A673 (cell line): ENCODE measurements around the gene ADAMTSL1. TPM values are rescaled to one million over a fixed set of nuclear protein-coding genes. Genes with fewer than 3 reads are reported as not detected.
"Not testable (repeated sequence)": the region's sequence is repeated elsewhere in the genome, so short reads cannot be mapped to it uniquely, and the experiment has no call there.

Experiments
- BruUV-seq: library from RNA; stranded (reverse); fragments of 400-500 nt; replicated peaks from 2 replicates; lab custom pipeline; 2021; lab: Mats Ljungman, UMichigan
- CTCF ChIA-PET: fragments of 300-600 bp; sonication (Branson Sonifier 250); formaldehyde crosslinking; loops from one replicate; lab custom pipeline; 2022; ENCODE audit warnings: antibody characterized with exemption; lab: Charles Lee
- POLR2A ChIA-PET: fragments of 300-600 bp; sonication (Branson Sonifier 250); formaldehyde crosslinking; loops from one replicate; lab custom pipeline; 2022; ENCODE audit warnings: antibody characterized with exemption; ENCODE audit not compliant: low non-redundant PET; lab: Charles Lee
- DNase-seq: peaks from one replicate; pipeline ENCODE4 v3.0.0-alpha.2; 2015; ENCODE audit warnings: low spot score
- H3K27ac ChIP-seq: fragments of 200-600 bp; sonication (generic); 2 replicates; pipeline ENCODE4 v1.5.1; 2016; ENCODE audit warnings: mixed run types, low read depth, mild to moderate bottlenecking, mixed read lengths, antibody characterized with exemption, low read length; ENCODE audit not compliant: poor library complexity, severe bottlenecking
- H3K27me3 ChIP-seq: fragments of 200-600 bp; sonication (generic); replicated peaks from 2 replicates; pipeline ENCODE4 v1.6.1; 2017; ENCODE audit warnings: mixed run types, low read depth, mild to moderate bottlenecking, mixed read lengths, antibody characterized with exemption, low read length; ENCODE audit not compliant: insufficient read depth, poor library complexity
- H3K36me3 ChIP-seq: fragments of 200-600 bp; sonication (generic); 2 replicates; pipeline ENCODE4 v1.6.1; 2016; ENCODE audit warnings: mixed run types, mild to moderate bottlenecking, mixed read lengths, antibody characterized with exemption, low read length; ENCODE audit not compliant: insufficient read depth, poor library complexity, severe bottlenecking
- H3K4me1 ChIP-seq: fragments of 200-600 bp; sonication (generic); 2 replicates; pipeline ENCODE4 v1.6.1; 2017; ENCODE audit warnings: mixed run types, mild to moderate bottlenecking, mixed read lengths, antibody characterized with exemption, low read length; ENCODE audit not compliant: insufficient read depth, poor library complexity, severe bottlenecking
- H3K4me3 ChIP-seq: fragments of 200-600 bp; sonication (generic); 2 replicates; pipeline ENCODE4 v1.5.1; 2016; ENCODE audit warnings: low read depth, mixed run types, mild to moderate bottlenecking, mixed read lengths, low read length; ENCODE audit not compliant: poor library complexity, severe bottlenecking
- H3K9me3 ChIP-seq: fragments of 200-600 bp; sonication (generic); 2 replicates; pipeline ENCODE4 v1.6.1; 2016; ENCODE audit warnings: mixed run types, low read depth, mild to moderate bottlenecking, mixed read lengths, antibody characterized with exemption, low read length; ENCODE audit not compliant: poor library complexity, severe bottlenecking
- EZH2 ChIP-seq: fragments of 200-600 bp; sonication (generic); IDR thresholded peaks from 2 replicates; pipeline ENCODE4 v1.6.1; 2017; ENCODE audit warnings: borderline replicate concordance, low read depth, mild to moderate bottlenecking, mixed read lengths, antibody characterized with exemption, low read length; ENCODE audit not compliant: poor library complexity, severe bottlenecking
- intact Hi-C: fragments of 100-400 bp; cut with micrococcal nuclease; formaldehyde crosslinking; loops from one replicate; pipeline ENCODE4 v1.10.0; 2022; ENCODE audit not compliant: unreplicated experiment
- total RNA-seq: library from RNA; stranded (reverse); gene quantifications from 2 replicates; pipeline ENCODE4 v1.2.3, GENCODE V29; 2021
- TF ChIP-seq, protein P1 (sequence below): fragments of 300-800, 200-600 bp; sonication (generic); conservative IDR thresholded peaks from 2 replicates; pipeline ENCODE4 v1.5.1; 2017; ENCODE audit warnings: low read depth, mild to moderate bottlenecking, antibody characterized with exemption, low read length, moderate library complexity, mixed read lengths

ADAMTSL1 gene
- total RNA-seq, 1 experiment from 2014 or later: not detected

DNA sequence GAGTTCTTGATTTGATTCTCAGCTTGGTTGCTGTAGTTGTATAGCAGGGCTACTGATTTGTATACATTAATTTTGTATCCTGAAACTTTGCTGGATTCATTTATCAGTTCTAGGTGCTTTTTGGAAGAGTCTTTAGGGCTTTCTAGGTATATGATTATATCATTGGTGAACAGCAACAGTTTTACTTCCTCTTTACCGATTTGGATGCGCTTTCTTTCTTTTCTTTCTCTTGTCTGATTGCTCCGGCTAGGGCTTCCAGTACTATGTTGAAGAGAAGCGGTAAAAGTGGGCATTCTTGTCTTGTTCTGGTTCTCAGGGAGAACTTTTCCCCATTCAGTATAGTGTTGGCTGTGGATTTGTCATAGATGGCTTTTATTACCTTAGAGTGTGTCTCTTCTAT, 400.1 kb downstream of the ADAMTSL1 start:
- ChIA-PET POLR2A (no interaction called here), CTCF (no interaction called here)
- no peaks in the 10 kb centered on the region for H3K36me3 ChIP-seq
- no peak overlapping the region for H3K27ac ChIP-seq
- no peaks in the 10 kb centered on the region for H3K27me3 ChIP-seq
- TF ChIP-seq, protein P1, sequence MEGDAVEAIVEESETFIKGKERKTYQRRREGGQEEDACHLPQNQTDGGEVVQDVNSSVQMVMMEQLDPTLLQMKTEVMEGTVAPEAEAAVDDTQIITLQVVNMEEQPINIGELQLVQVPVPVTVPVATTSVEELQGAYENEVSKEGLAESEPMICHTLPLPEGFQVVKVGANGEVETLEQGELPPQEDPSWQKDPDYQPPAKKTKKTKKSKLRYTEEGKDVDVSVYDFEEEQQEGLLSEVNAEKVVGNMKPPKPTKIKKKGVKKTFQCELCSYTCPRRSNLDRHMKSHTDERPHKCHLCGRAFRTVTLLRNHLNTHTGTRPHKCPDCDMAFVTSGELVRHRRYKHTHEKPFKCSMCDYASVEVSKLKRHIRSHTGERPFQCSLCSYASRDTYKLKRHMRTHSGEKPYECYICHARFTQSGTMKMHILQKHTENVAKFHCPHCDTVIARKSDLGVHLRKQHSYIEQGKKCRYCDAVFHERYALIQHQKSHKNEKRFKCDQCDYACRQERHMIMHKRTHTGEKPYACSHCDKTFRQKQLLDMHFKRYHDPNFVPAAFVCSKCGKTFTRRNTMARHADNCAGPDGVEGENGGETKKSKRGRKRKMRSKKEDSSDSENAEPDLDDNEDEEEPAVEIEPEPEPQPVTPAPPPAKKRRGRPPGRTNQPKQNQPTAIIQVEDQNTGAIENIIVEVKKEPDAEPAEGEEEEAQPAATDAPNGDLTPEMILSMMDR: no peak
- TF ChIP-seq EZH2: no peak
- intact Hi-C loops: no loop called here
- no peak overlapping the region for H3K4me3 ChIP-seq
- no peaks in the 10 kb centered on the region for H3K4me1 ChIP-seq
- no TSS peak for BruUV-seq
- no peak for DNase-seq
- H3K9me3 ChIP-seq: no peaks in the 10 kb centered on the region

DNA sequence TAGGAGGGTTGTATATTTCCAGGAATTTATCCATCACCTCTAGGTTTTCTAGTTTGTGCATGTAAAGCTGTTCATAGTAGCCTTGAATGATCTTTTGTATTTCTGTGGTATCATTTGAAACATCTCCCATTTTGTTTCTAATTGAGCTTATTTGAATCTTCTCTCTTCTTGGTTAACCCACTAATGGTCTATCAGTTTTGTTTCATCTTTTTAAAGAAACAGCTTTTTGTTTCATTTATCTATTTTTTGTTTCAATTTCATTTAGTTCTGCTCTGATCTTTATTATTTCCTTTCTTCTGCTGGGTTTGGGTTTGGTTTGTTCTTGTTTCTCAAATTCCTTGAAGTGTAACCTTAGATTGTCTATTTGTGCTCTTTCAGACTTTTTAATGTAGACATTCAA, 401.0 kb downstream of the ADAMTSL1 start:
- DNase-seq, BruUV-seq, intact Hi-C loops, H3K27me3 ChIP-seq, CTCF ChIA-PET, H3K36me3 ChIP-seq, H3K4me1 ChIP-seq, H3K9me3 ChIP-seq, H3K4me3 ChIP-seq, H3K27ac ChIP-seq, POLR2A ChIA-PET: not testable (repeated sequence)

DNA sequence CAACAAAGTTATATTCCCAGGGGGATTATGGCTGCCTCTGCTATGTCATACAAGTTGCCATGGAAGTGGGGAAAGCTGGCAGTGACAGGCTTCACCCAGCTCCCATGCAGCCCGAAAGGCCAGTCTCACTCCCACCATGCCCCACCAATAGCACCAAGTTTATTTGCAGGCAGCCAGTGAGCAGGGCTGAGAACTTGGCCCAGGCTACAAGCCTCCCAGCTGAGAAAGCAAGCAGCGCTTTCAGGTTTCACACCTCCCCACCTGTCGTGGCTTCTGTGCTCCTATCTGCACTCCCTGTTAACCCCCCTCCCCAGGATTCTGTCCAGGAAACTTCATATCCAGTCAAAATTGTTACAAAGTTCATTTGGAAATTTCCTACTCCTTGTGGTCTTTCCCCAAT, 404.0 kb downstream of the ADAMTSL1 start:
- intact Hi-C loops: no loop called here
- H3K4me1 ChIP-seq: no peaks in the 10 kb centered on the region
- TF ChIP-seq, protein P1: no peak
- TF ChIP-seq EZH2: no peak
- CTCF ChIA-PET: no interaction called here
- no peak overlapping the region for H3K4me3 ChIP-seq
- H3K27ac ChIP-seq: no peak overlapping the region
- no TSS peak for BruUV-seq
- POLR2A ChIA-PET: no interaction called here
- DNase-seq: no peak
- no peaks in the 10 kb centered on the region for H3K36me3 ChIP-seq
- H3K27me3 ChIP-seq: no peaks in the 10 kb centered on the region
- H3K9me3 ChIP-seq: no peaks in the 10 kb centered on the region

DNA sequence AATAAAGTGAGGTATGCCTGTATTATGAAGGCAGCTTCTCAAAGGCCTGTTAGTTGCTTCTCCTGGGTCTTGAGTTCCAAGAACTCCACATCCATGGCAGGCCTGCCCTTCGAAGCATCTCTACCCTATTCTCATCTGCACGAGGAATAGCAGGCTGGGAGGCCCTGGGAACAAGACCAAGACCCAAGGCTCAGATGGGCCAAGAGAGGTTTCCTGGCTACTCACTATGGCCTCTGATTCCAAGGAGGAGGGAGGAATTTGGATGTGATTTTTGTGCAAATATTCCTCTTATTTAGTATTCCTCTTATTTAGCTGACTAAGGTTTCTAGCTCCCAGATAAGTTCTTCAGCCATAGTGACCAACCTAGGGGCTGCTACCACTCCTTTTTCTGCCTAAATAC, 407.8 kb downstream of the ADAMTSL1 start:
- intact Hi-C loops: no loop called here
- H3K27ac ChIP-seq: no peak overlapping the region

More for the DNA sequence above, 407.8 kb downstream of the ADAMTSL1 start:
- H3K27me3 ChIP-seq: no peaks in the 10 kb centered on the region
- ChIA-PET CTCF (no interaction called here), POLR2A (no interaction called here)
- H3K4me3 ChIP-seq: no peak overlapping the region
- no TSS peak for BruUV-seq
- no peaks in the 10 kb centered on the region for H3K36me3 ChIP-seq
- no peak for TF ChIP-seq EZH2
- TF ChIP-seq, protein P1: no peak
- H3K4me1 ChIP-seq: no peaks in the 10 kb centered on the region
- DNase-seq: no peak
- H3K9me3 ChIP-seq: no peaks in the 10 kb centered on the region
